Endodermal cell (in vitro differentiated cells): ENCODE data around the gene FAM149A. TPM values are rescaled to one million over a fixed set of nuclear protein-coding genes. Genes with fewer than 3 reads are reported as not detected.

ENCODE experiments used
- DNase-seq: peaks from one replicate; pipeline ENCODE4 v3.0.0-alpha.2; 2017
- H3K27ac ChIP-seq: 2 replicates; pipeline ENCODE4 v1.5.1; 2013; ENCODE audit warnings: mild to moderate bottlenecking, low read depth, low read length, moderate library complexity
- H3K27me3 ChIP-seq: 2 replicates; pipeline ENCODE4 v1.6.1; 2013; ENCODE audit warnings: mild to moderate bottlenecking, low read length, moderate library complexity; ENCODE audit not compliant: insufficient read depth, control insufficient read depth, poor library complexity, severe bottlenecking
- H3K36me3 ChIP-seq: 2 replicates; pipeline ENCODE4 v1.7.0; 2013; ENCODE audit warnings: mild to moderate bottlenecking, low read length, moderate library complexity; ENCODE audit not compliant: control insufficient read depth, insufficient read depth
- H3K4me1 ChIP-seq: one replicate; pipeline ENCODE4 v1.7.0; 2013; ENCODE audit warnings: low read length; ENCODE audit not compliant: control insufficient read depth, insufficient read depth
- H3K4me3 ChIP-seq: 2 replicates; pipeline ENCODE4 v1.5.1; 2013; ENCODE audit warnings: mild to moderate bottlenecking, low read length, moderate library complexity
- H3K9ac ChIP-seq: 2 replicates; pipeline ENCODE4 v1.6.1; 2013; ENCODE audit warnings: mild to moderate bottlenecking, low read length, moderate library complexity; ENCODE audit not compliant: poor library complexity, severe bottlenecking; ENCODE audit errors: extremely low read depth
- H3K9me3 ChIP-seq: 2 replicates; pipeline ENCODE4 v1.6.1; 2013; ENCODE audit warnings: mild to moderate bottlenecking, low read length, moderate library complexity; ENCODE audit not compliant: control insufficient read depth
- H3K27ac Mint-ChIP-seq: 2 replicates; pipeline ENCODE4 v1.8.0; 2020; ENCODE audit warnings: mixed read lengths
- H3K27me3 Mint-ChIP-seq: 2 replicates; pipeline ENCODE4 v1.8.0; 2021; ENCODE audit warnings: mild to moderate bottlenecking, mixed read lengths; ENCODE audit not compliant: insufficient read depth
- H3K36me3 Mint-ChIP-seq: 2 replicates; pipeline ENCODE4 v1.8.0; 2020; ENCODE audit warnings: low read depth, mixed read lengths
- H3K4me1 Mint-ChIP-seq: 2 replicates; pipeline ENCODE4 v1.8.0; 2020; ENCODE audit warnings: mixed read lengths
- H3K4me3 Mint-ChIP-seq: 2 replicates; pipeline ENCODE4 v1.8.0; 2020; ENCODE audit warnings: mild to moderate bottlenecking, moderate library complexity, mixed read lengths
- H3K9me3 Mint-ChIP-seq: 2 replicates; pipeline ENCODE4 v1.8.0; 2020; ENCODE audit warnings: mild to moderate bottlenecking, mixed read lengths
- CTCF ChIP-seq: fragments of 200-600 bp; sonication (generic); conservative IDR thresholded peaks from 2 replicates; pipeline ENCODE4 v1.5.0; 2021; ENCODE audit warnings: antibody characterized with exemption, mild to moderate bottlenecking
- WGBS, 2 experiments: methylation state at CpG; one replicate each; pipeline versions ENCODE4 v1.1.5 to v1.1.7; 2013; ENCODE audit warnings: missing lambda C conversion rate in 2 of 2, mixed read lengths in 1 of 2; ENCODE audit not compliant: insufficient coverage in 1 of 2, insufficient read length in 1 of 2; 5-methylcytosine and 5-hydroxymethylcytosine counted together
- total RNA-seq, 2 donors: library from RNA; stranded (reverse); fragmentation: NEBNext Ultra II Directional in 1 of 2; extraction: Animal tissue kit (Norgen Biotek cat#: 25700) in 1 of 2; gene quantifications; 2 replicates in 1 of 2; 3 replicates in 1 of 2; pipeline ENCODE4 v1.2.1, GENCODE V29; 2021

FAM149A gene
- total RNA-seq, 2 donors from 2014 or later = 2.4 to 3.3 TPM

- peaks cover 2% of the 10 kb centered on the region for H3K4me1 Mint-ChIP-seq
- no peaks in the 10 kb centered on the region for H3K9me3 Mint-ChIP-seq
- no peak for DNase-seq
- Histone ChIP-seq H3K4me3 (no peak overlapping the region), H3K9me3 (no peaks in the 10 kb centered on the region), H3K9ac (no peak overlapping the region), H3K36me3 (no peaks in the 10 kb centered on the region), H3K27me3 (no peaks in the 10 kb centered on the region), H3K4me1 (no peaks in the 10 kb centered on the region), H3K27ac (no peak overlapping the region)
- no peaks in the 10 kb centered on the region for H3K27me3 Mint-ChIP-seq
- WGBS, 2 experiments = 92 to 99% methylated on average over 6 of the region's 6 CpGs
- H3K27ac Mint-ChIP-seq = no peak overlapping the region
- H3K4me3 Mint-ChIP-seq = no peak overlapping the region
- H3K36me3 Mint-ChIP-seq = no peaks in the 10 kb centered on the region
- TF ChIP-seq CTCF = no peak
Observed at GRCh38 chr4:186196063-186196462, 91.6 kb downstream of the FAM149A start.

GRCh38 chr4:186200516-186200915, 96.0 kb downstream of the FAM149A start:
- Histone ChIP-seq H3K27me3 (no peaks in the 10 kb centered on the region), H3K9ac (no peak overlapping the region), H3K4me1 (no peaks in the 10 kb centered on the region), H3K9me3 (no peaks in the 10 kb centered on the region), H3K4me3 (no peak overlapping the region), H3K27ac (no peak overlapping the region), H3K36me3 (no peaks in the 10 kb centered on the region)
- H3K4me1 Mint-ChIP-seq = no peaks in the 10 kb centered on the region
- H3K9me3 Mint-ChIP-seq = no peaks in the 10 kb centered on the region
- H3K27me3 Mint-ChIP-seq = no peaks in the 10 kb centered on the region
- H3K27ac Mint-ChIP-seq = no peak overlapping the region
- H3K4me3 Mint-ChIP-seq = no peak overlapping the region
- no peak for TF ChIP-seq CTCF
- WGBS, 2 experiments = 78 to 100% methylated on average over 2 to 6 of the region's 6 CpGs
- DNase-seq = no peak
- H3K36me3 Mint-ChIP-seq = no peaks in the 10 kb centered on the region

- no peak for TF ChIP-seq CTCF
- no peak overlapping the region for H3K27ac Mint-ChIP-seq
- H3K4me1 Mint-ChIP-seq = no peaks in the 10 kb centered on the region
- H3K36me3 Mint-ChIP-seq = no peaks in the 10 kb centered on the region
- H3K36me3 ChIP-seq = no peaks in the 10 kb centered on the region
- H3K9me3 ChIP-seq = no peaks in the 10 kb centered on the region
- no peaks in the 10 kb centered on the region for H3K9me3 Mint-ChIP-seq
- H3K4me3 Mint-ChIP-seq = no peak overlapping the region
- no peak overlapping the region for H3K4me3 ChIP-seq
- no peak overlapping the region for H3K9ac ChIP-seq
- no peaks in the 10 kb centered on the region for H3K4me1 ChIP-seq
- DNase-seq = no peak
- 94 to 96% methylated on average over 6 to 7 of the region's 7 CpGs for WGBS, 2 experiments
- H3K27ac ChIP-seq = no peak overlapping the region
- H3K27me3 ChIP-seq = no peaks in the 10 kb centered on the region
- no peaks in the 10 kb centered on the region for H3K27me3 Mint-ChIP-seq
Observed at GRCh38 chr4:186201010-186201409, 96.5 kb downstream of the FAM149A start.
